Lower leg skin (tissue), 3 donors: Measurements from ENCODE around the gene OPTC.

Experiments
- POLR2A ChIP-seq, 2 donors: fragments of 450-650 bp; IDR thresholded peaks; one replicate each; pipeline ENCODE4 v1.6.1; 2016 to 2017; ENCODE audit warnings: antibody characterized with exemption in 2 of 2, mild to moderate bottlenecking in 1 of 2, moderate library complexity in 1 of 2
- TF ChIP-seq, protein P1 (sequence below), 3 donors: fragments of 450-650 bp; IDR thresholded peaks; one replicate each; pipeline ENCODE4 v1.5.1; 2016; ENCODE audit warnings: antibody characterized with exemption in 3 of 3, mild to moderate bottlenecking in 3 of 3, moderate library complexity in 2 of 3

DNA sequence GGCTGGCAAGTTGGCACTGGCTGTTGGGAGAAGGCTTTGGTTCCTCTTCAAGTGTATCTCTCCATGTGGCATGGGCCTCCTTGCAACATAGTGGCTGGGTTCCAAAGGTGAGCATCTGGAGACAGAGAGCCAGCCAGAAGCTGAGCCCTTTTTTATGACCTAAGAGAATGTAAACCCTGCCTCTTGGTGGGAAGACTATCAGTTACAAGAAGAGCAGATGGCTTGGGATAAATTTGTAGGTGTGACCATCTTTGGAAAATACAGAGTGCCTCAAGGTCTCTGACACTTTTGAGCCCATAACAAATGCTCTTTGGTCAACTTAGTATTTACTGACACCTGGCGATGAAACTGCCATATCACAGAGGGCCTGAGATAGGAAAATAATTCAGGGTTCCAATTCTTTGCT lies 49.8 kb upstream of the OPTC start:
- no peak for TF ChIP-seq POLR2A (IDR thresholded peaks at IDR 0.05)
- TF ChIP-seq, protein P1, sequence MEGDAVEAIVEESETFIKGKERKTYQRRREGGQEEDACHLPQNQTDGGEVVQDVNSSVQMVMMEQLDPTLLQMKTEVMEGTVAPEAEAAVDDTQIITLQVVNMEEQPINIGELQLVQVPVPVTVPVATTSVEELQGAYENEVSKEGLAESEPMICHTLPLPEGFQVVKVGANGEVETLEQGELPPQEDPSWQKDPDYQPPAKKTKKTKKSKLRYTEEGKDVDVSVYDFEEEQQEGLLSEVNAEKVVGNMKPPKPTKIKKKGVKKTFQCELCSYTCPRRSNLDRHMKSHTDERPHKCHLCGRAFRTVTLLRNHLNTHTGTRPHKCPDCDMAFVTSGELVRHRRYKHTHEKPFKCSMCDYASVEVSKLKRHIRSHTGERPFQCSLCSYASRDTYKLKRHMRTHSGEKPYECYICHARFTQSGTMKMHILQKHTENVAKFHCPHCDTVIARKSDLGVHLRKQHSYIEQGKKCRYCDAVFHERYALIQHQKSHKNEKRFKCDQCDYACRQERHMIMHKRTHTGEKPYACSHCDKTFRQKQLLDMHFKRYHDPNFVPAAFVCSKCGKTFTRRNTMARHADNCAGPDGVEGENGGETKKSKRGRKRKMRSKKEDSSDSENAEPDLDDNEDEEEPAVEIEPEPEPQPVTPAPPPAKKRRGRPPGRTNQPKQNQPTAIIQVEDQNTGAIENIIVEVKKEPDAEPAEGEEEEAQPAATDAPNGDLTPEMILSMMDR (IDR thresholded peaks at IDR 0.05), result no peak
